ENCODE data around the gene AFF2. TPM values are rescaled to one million over a fixed set of nuclear protein-coding genes. Genes with fewer than 3 reads are reported as not detected.

The AFF2 gene
- total and polyA plus RNA-seq, 11 donors, result under 0.01 to 0.83 (median 0.07) TPM

DNA sequence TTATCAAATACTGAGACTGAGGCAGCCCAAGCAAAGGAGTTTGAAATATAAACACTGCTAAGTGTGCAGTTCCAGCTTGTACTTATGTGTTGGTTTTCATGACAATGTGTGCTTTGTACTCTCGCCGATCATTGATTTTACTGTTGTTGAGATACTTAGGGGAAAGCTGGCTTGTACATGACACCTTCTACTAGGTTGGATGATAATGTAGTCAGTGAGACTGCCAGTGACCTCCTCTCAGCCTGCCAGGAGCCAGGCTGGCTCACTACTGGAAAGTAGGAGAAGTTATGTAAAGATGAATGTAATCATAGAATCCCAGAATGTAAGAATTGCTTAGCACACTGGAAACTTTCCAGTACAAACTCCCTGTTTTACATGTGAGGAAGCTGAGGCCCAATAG lies 132.0 kb downstream of the AFF2 start:
- Histone ChIP-seq H3K27me3 (peaks cover 0 to 2% (median 0%) of the 10 kb centered on the region in 9 donors), H3K9me3 (no peaks in the 10 kb centered on the region), H3K4me3 (no peak overlapping the region), H3K36me3 (no peaks in the 10 kb centered on the region), H3K4me1 (no peaks in the 10 kb centered on the region), H3K27ac (no peak overlapping the region)
- TF ChIP-seq POLR2A (IDR thresholded peaks at IDR 0.05) (no peak), CTCF (IDR thresholded peaks at IDR 0.05) (no peak)
- no peak for ATAC-seq
- no peak for DNase-seq
- intact Hi-C loops (cut with DNase I), result no loop called here
- 50 to 74% (median 69%) methylated on average over 2 of the region's 2 CpGs for WGBS, 4 donors

GRCh38 chrX:148633218-148633908 lies 132.9 kb downstream of the AFF2 start:
- intact Hi-C loops (cut with DNase I), result no loop called here
- no peak overlapping the region for H3K27ac ChIP-seq
- no peak for DNase-seq
- 71 to 85% (median 79%) methylated on average over 7 of the region's 7 CpGs for WGBS, 4 donors
- ATAC-seq, result no peak
- peaks cover 0 to 2% (median 0%) of the 10 kb centered on the region in 9 donors for H3K27me3 ChIP-seq
- no peaks in the 10 kb centered on the region for H3K36me3 ChIP-seq
- H3K4me1 ChIP-seq, result no peaks in the 10 kb centered on the region
- H3K9me3 ChIP-seq, result no peaks in the 10 kb centered on the region
- no peak for TF ChIP-seq CTCF (IDR thresholded peaks at IDR 0.05)
- TF ChIP-seq POLR2A (IDR thresholded peaks at IDR 0.05), result no peak
- H3K4me3 ChIP-seq, result no peak overlapping the region

DNA sequence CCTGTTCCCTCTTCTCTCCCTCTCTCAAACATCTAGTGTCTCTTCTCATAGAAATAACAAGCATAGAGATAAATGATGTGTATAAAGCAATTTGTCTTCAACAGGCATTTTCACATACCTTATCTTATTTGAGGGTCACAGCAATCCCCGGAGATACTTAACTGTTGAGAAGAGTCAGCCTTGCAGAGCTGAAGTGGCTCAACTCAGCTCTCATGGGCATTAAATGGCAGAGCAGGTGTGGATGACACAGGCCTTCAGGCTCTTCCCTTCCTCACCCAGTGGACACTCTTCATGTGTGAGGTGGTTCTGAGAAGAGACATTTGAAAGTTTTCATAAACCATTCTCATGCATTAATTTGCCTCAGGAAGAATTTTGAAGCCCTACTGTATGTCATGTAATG lies 134.2 kb downstream of the AFF2 start:
- WGBS, 4 donors, result 70 to 85% (median 77%) methylated on average over 1 of the region's 1 CpG
- H3K27ac ChIP-seq, result no peak overlapping the region
- intact Hi-C loops (cut with DNase I), result no loop called here
- H3K9me3 ChIP-seq, result no peaks in the 10 kb centered on the region
- peaks cover 0 to 2% (median 0%) of the 10 kb centered on the region in 9 donors for H3K27me3 ChIP-seq
- DNase-seq, result no peak
- no peaks in the 10 kb centered on the region for H3K4me1 ChIP-seq
- ATAC-seq, result no peak
- no peak overlapping the region for H3K4me3 ChIP-seq
- TF ChIP-seq POLR2A (IDR thresholded peaks at IDR 0.05) (no peak), CTCF (IDR thresholded peaks at IDR 0.05) (no peak)
- H3K36me3 ChIP-seq, result no peaks in the 10 kb centered on the region

DNA sequence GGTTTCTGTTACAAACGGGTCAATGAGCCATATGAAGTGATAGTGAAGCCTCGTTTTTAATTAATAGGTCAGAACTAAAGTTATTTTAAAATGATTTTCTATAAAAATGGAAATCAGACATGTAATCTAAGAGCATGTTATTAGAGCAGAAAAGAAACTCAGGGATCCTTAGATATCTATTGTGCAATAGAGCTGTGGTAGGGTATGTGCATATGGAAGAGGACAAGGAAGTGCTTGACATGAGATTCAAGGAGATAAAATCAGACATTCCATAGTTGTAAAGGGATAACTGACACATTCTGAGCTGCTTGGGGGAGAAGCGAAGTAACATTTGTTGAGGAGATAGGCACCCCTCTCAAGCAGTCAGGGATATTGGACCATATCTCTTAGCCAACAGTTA lies 143.0 kb downstream of the AFF2 start:
- Histone ChIP-seq H3K36me3 (no peaks in the 10 kb centered on the region), H3K4me3 (no peak overlapping the region), H3K27me3 (no peaks in the 10 kb centered on the region), H3K9me3 (no peaks in the 10 kb centered on the region), H3K27ac (no peak overlapping the region), H3K4me1 (no peaks in the 10 kb centered on the region)
- ATAC-seq, result no peak
- intact Hi-C loops (cut with DNase I), result no loop called here
- DNase-seq, result no peak
- 37 to 74% (median 59%) methylated on average over 3 of the region's 3 CpGs for WGBS, 4 donors
- TF ChIP-seq CTCF (IDR thresholded peaks at IDR 0.05) (no peak), POLR2A (IDR thresholded peaks at IDR 0.05) (no peak)
